ENCODE measurements around the gene TINAGL1.
A peak's percentile ranks its signal among the peaks of the same experiment; 100 is the strongest.

The TINAGL1 gene

GRCh38 chr1:31632649-31633048 lies 56.3 kb downstream of the TINAGL1 start:
- DNase-seq: no peak

- peak; percentile 55 for DNase-seq
These were observed 56.8 kb downstream of the TINAGL1 start for GRCh38 chr1:31633117-31633516.
